Activated CD4-positive, alpha-beta T cell treated with anti-CD3 and anti-CD28 coated beads, Interleukin-2, amount 50 U/mL, for 24 hours (primary cell): ENCODE results near the gene UBE3B.

ENCODE experiments used
- DNase-seq, 2 donors: peaks; one replicate each; pipeline ENCODE4 v3.0.0-alpha.2; 2020; ENCODE audit warnings: low read depth in 1 of 2, low spot score in 1 of 2

UBE3B gene

GRCh38 chr12:109550281-109550680, 72.8 kb downstream of the UBE3B start:
- no peak for DNase-seq

GRCh38 chr12:109551108-109551507, 73.7 kb downstream of the UBE3B start:
- DNase-seq: no peak

- DNase-seq: no peak
Observed at GRCh38 chr12:109552971-109553370, 75.5 kb downstream of the UBE3B start.

DNA sequence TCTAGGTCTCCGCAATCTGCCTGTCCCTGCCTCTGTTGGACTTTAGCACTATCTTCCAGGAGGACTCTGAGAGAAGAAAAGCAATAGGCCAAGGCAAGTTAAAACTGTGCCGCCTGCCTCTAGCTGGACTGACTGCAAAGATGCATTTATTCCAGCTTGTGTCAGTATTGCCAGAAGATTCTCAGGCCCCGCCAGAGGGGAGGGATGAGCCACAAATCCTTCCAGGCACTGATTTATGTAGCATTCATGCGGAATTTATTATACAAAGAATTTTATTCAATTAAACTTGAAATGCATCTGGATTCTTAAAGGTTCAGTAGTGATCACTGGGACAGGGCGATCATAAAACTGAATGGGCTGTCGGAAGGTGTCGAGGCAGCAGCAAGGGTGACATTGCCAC, 76.0 kb downstream of the UBE3B start:
- DNase-seq: no peak

DNA sequence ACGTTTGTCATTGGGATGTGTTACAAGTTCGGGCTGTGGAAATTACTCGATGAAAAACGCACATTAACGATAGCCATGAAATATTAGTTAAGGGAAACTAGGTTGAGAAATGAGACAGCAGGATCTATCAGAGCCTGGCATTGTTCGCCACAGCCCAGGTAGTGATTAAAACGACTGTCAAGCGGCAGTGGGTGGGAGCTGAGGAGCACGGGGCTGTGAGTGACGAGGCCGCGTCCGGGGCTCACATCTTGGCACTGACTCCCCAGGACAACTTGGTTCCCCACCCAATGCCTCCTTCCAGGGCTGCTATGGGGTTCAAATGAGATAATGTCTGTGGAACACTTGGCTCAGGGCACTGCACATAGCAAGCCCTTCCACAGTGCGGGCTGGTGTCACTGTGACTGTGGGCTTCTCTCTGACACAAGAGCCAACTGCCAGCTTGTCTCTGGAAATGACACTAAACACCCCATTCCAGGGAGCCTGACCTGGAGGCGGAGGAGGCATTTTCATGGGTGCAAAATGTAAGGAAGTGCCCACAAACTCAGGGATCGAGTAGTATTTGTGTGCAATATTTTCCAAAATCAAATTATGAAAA, 76.6 kb downstream of the UBE3B start:
- no peak for DNase-seq

- DNase-seq: no peak
Observed at GRCh38 chr12:109554761-109555160, 77.3 kb downstream of the UBE3B start.

GRCh38 chr12:109555431-109556315, 78.2 kb downstream of the UBE3B start:
- no peak for DNase-seq

- no peak for DNase-seq
Observed at GRCh38 chr12:109557200-109557599, 79.8 kb downstream of the UBE3B start.

GRCh38 chr12:109557805-109558204, 80.4 kb downstream of the UBE3B start:
- no peak for DNase-seq

GRCh38 chr12:109558374-109559199, 81.2 kb downstream of the UBE3B start:
- DNase-seq: no peak

GRCh38 chr12:109559200-109559505, 81.7 kb downstream of the UBE3B start:
- DNase-seq: no peak

- no peak for DNase-seq
Observed at GRCh38 chr12:109559601-109560000, 82.2 kb downstream of the UBE3B start.

- DNase-seq: no peak
Observed at GRCh38 chr12:109560867-109561710, 83.7 kb downstream of the UBE3B start.

- no peak for DNase-seq
Observed at GRCh38 chr12:109561711-109562030, 84.2 kb downstream of the UBE3B start.

GRCh38 chr12:109562871-109563270, 85.4 kb downstream of the UBE3B start:
- no peak for DNase-seq

DNA sequence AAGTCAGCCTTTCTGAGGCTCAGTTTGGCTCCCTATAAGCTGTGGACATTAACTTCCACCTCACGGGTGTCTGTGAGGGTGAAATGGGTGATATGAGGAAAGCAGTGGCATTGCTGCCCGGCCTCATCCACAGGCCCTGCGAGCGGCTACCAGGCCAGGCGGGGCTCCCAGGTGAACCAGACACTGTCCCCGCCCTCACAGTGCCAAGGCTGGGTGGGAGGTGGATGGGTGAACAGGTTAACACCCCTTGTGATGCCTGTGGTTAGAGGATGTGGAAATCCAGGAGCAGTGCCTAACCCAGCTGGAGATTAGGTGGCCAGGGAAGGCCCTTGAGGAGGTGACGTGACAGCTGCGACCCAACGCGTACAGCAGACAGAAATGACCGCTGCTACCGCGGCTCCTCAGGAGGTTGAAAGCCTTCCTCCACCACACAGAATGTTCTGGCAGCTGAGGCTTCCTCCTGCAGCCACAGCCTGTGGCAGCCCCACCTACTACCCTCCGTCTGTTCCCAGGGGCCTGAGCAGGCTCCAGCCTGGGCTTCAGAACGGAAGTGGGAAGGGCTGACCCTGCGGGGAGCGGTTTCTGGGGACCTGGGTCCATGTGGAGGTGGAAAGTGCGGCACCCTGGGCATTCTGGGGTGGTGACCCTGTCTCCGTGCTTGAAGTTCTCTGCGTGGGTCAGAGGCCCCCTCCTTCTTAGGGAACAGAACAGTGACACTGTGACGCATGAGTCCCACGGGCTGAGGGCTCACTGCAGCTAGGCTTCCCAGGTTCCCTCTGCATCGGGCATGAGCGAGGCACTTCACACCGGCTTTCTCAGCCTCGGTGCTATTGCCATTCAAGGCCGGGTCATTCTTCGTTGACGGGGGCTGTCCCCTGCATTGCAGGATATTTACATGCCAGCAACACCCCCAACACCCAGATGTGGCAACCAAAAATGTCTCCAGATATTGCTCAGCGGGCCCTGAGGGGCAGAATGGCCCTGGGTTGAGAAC, 86.2 kb downstream of the UBE3B start:
- DNase-seq: no peak

DNA sequence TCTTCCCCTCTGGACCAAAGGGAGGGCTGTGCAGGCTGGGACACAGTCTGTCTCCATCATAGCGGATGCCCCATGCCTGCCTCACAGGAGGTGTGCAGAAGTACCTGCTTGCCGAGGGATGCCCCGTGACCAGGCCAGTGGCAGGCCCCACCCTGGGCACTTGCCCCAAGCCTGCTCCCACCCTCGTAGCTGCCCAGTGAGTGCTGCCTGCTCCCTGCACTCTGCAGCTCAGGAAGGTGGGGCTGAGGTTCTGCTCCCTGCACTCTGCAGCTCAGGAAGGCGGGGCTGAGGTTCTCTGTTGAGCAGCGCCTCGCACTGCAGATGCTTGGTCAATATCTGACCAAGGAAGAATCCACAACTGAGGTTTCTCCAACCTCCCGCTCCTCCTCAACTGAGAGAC, 89.0 kb downstream of the UBE3B start:
- no peak for DNase-seq

DNA sequence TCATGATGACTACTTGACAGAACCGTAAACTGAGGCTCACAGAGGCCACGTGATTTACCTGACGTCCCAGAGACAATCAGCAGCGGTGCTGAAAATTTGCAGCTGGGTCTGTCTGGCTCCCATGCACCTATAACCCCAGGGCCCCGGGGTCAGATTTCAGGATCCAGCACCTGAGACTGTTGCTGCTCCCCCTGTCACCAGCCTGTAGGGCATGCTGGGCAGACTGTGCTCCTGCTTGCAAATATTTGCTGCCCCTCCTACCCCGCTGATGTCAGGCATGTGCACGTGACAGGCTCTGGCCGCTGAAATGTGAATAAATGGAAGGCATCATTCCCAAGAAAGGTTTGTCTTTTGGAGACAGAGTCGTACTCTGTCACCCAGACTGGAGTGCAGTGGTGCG, 89.9 kb downstream of the UBE3B start:
- no peak for DNase-seq

GRCh38 chr12:109567967-109568366, 90.5 kb downstream of the UBE3B start:
- no peak for DNase-seq

- no peak for DNase-seq
Observed at GRCh38 chr12:109568486-109568885, 91.1 kb downstream of the UBE3B start.
